GM18861 (cell line): ENCODE results near the gene SHC2.
"Not testable (repeated sequence)": the region's sequence is repeated elsewhere in the genome, so short reads cannot be mapped to it uniquely, and the experiment has no call there.

ENCODE experiments used
- ATAC-seq: cut with Tn5 transposase; IDR thresholded peaks from one replicate; pipeline ENCODE4 v1.9.1; 2021; ENCODE audit not compliant: unreplicated experiment

Gene SHC2

GRCh38 chr19:425056-425455, 35.8 kb downstream of the SHC2 start:
- no peak for ATAC-seq

DNA sequence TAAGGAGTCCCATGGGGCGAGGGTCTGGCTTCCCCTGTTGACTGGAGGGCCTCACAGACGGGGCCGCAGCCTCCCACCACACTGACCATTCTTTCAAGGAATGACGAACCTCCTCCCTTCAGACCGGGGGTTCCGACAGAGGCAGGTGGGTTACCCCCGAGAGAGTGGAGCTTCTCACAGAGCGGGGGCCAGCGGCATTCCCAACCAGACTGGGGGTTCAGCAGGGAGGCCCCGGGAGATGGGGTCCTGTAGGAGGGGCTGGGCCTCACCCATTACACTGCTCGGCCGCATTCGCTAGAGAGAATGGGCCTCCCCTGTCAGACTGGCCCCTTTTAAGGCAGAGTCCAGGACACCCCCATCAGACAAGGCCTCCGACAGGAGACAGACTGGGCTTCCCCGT, 36.3 kb downstream of the SHC2 start:
- ATAC-seq = no peak

- no peak for ATAC-seq
Measured at GRCh38 chr19:423691-424466, 37.0 kb downstream of the SHC2 start.

- ATAC-seq = not testable (repeated sequence)
Measured at GRCh38 chr19:422917-423226, 38.0 kb downstream of the SHC2 start.

DNA sequence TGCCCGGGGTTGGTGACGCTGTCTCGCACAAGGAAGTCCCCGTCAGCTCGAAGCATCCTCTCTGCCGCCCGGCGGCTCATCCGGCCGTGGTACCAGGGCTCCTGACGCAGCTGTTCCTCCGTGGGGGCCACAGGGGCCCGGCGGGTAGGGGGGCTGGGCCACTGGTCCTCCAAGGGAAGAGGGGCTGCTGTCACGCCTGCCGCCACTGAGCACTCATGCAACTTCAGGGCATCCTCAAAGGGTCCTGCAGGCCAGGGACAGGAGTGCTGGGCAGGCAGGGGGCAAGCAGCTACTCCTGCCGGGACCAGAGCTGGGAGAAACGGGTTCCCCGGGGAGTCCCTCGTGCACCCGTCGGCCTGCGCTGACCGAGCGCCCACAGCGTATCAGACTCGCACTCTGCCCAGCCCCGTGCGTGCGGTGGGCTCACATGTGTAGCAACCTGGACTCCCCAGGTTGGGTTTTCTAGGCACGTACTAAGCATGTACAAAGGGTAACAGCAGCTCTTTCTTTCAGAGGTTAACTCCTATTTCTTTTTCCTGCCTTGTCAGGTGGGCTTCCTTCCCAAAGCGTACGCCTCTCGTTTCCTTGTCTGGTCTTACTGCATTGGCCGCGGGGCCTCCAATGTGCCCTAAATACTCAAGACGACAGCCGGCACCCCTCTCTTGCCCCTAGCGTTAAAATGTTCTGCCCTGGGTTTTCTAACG, 38.5 kb downstream of the SHC2 start:
- no peak for ATAC-seq

- no peak for ATAC-seq
Measured at GRCh38 chr19:419721-420515, 40.9 kb downstream of the SHC2 start.

DNA sequence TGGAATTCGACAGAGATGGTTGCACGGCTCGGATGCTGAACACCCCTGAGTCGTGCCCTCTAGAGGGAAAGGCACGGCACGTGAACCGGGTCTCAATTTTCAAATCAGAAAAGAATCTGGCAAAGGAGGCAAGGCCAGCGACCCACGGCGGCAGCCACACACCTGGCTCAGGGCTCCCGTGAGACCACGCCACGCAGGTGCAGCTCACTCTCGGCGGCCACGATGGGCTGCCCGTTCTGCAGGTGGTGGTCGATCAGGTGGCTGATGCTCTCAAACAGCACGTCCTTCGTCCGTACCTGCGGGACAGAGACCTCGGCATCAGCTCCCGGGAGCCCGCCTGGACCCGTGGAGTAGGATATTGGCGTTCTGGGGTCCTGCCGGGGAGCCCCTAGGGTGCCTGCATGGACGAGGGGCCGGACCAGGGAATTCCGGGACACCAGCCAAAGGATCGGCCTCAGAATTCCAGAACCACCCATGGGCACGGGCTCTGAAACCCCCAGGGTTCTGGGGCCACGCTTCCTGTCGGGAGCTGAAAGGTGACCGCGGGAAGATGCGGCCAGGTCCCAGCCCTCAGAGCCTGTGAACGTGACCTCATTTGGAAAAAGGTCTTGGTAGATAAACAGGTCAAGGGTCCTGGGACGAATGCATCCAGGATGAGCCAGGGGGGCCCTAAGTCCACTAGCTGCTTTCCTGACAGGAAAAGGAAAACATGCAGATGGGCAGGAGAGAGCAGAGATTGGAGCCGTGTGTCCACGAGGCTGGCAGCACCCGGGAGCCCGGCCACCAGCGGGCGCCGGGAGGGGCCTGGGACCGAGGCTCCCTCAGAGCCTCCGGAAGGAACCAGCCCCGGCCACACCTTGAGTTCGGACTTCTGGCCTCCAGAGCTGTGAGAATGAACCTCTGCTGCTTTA, 41.8 kb downstream of the SHC2 start:
- ATAC-seq = no peak

- no peak for ATAC-seq
Measured at GRCh38 chr19:416416-416815, 44.4 kb downstream of the SHC2 start.

DNA sequence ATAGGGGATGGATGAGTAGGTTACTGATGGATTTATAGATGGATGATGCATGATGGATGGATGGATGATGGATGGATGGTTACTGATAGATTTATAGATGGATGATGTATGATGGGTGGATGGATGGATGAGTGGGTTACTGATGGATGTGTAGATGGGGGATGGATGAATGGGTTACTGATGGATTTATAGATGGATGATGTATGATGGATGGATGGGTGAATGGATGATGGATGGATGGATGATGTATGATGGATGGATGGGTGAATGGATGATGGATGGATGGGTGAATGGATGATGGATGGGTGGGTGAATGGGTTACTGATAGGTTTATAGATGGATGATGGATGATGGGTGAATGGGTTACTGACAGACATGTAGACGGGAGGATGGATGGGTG, 45.5 kb downstream of the SHC2 start:
- no peak for ATAC-seq

- ATAC-seq = no peak
Measured at GRCh38 chr19:413756-414420, 46.9 kb downstream of the SHC2 start.

- no peak for ATAC-seq
Measured at GRCh38 chr19:412356-413355, 48.2 kb downstream of the SHC2 start.

GRCh38 chr19:411723-412355, 49.0 kb downstream of the SHC2 start:
- no peak for ATAC-seq

GRCh38 chr19:411121-411722, 49.6 kb downstream of the SHC2 start:
- ATAC-seq = not testable (repeated sequence)

GRCh38 chr19:410243-410781, 50.5 kb downstream of the SHC2 start:
- no peak for ATAC-seq

DNA sequence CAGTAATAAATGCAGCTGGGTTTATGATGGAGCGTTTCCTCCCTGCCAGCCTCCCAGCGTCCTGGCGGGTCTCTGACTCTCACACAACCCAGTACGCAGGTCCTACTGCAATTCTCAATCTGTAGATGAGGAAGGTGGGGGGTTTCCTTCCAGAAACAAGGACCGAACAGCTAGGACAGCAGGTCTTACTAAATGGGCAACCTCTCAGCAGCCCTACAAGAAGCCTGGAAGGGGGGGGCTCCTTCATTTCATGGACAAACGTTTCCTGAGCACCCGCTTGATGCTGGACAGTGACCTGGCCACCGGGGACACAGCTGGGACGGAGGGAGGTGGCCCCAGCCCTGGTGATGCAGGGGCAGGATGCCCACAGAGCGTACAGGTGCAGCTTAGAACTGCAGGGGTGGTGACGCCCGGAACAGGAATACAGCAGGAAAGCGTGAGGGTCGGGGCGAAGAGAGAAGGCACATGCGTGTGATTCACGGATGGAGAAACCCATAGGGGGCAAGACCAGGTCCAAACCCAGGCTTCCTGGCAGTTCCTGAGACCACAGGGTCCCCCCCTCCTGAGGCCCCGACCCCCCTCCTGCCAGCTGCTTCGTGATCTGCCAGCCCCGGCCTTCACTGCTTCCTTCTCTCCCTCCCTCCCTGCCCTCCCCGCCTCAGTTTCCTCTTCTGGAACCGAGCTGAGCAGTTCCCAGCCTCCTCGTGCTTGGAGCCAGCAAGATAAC, 51.2 kb downstream of the SHC2 start:
- no peak for ATAC-seq

DNA sequence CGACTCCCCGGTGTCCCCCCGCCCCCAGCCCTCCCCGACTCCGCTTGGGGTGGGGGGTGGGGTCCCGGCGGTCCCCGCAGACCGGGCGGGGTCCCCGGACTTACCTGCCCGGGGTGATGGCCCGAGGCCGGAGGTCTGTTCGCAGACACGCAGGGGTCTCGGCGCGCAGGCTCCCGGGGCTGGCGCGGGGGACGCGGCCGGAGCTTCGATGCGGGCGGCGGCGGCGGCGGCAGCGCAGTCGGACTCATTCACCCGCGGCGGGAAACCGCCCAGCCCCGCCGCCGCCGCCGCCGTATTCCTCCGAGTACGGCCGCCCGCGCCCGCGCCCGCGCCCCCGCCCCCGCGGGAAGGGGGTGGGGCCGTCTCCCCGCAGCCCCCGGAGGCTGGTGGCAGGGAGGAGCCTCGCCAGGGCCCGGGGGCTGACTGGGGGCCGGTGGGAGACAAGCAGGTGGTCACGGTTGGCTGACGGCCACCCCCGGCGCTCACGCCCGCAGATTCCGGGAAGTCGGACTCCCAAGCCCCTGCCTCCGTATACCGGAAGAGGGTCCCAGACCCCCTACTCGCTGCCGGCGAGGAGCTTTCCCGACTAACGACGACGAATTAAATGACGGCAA, 51.8 kb downstream of the SHC2 start, which contains the start of gene C2CD4C:
Gene C2CD4C, minus strand, starts transcription at position 246 of the 614 bp plus-strand sequence. CDS start 786 bp downstream, outside the sequence.
- ATAC-seq = no peak

DNA sequence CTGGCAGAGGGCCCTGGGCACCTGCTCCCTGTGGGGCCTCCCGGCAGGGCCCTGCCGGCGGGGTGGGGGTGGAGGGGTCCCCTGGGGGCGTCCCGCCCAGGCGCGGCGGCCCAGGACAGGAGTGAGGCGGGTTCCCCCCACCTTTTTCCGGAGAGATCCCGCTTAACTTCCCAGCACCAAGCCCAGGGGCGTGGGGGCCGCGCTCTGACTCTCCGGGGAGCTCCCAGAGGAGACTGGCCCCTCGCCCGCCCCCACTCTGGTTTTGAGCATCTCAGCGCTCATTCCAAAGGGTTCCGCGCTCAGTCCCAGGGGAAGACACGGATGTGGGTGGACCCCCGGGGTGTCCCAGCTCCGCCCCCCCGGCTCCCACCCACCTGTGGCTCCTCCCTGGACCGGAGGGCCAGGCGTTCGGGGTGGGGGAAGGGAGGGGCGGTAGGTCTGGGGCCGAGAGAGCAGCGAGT, 52.4 kb downstream of the SHC2 start:
- ATAC-seq = no peak
